GM06990 (cell line): Measurements from ENCODE around the gene THSD1.

Experiments used
- DNase-seq: peaks from one replicate; pipeline ENCODE4 v3.0.0-alpha.2; 2011; ENCODE audit not compliant: insufficient read length; ENCODE audit errors: extremely low read depth
- H3K27me3 ChIP-seq: replicated peaks from 2 replicates; pipeline ENCODE4 v1.6.0; 2011; ENCODE audit warnings: low read length; ENCODE audit not compliant: control insufficient read depth, insufficient read depth
- H3K36me3 ChIP-seq: 2 replicates; pipeline ENCODE4 v1.5.1; 2011; ENCODE audit warnings: low read length; ENCODE audit not compliant: control insufficient read depth, insufficient read depth
- H3K4me3 ChIP-seq: replicated peaks from 2 replicates; pipeline ENCODE4 v1.5.1; 2011; ENCODE audit warnings: low read depth, mild to moderate bottlenecking, control low read depth, low read length
- CTCF ChIP-seq: IDR thresholded peaks from 2 replicates; pipeline ENCODE4 v1.5.1; 2011; ENCODE audit warnings: low read length, control low read depth, mild to moderate bottlenecking, inconsistent platforms; ENCODE audit not compliant: insufficient read depth, poor library complexity, severe bottlenecking

The THSD1 gene

GRCh38 chr13:52405369-52405766, 604 bp downstream of the THSD1 start:
- TF ChIP-seq CTCF = no peak
- Histone ChIP-seq H3K27me3 (no peaks in the 10 kb centered on the region; the same call in 1 of the 2 replicates), H3K4me3 (peak overlapping the region; percentile 56), H3K36me3 (no peaks in the 10 kb centered on the region; the same call in 1 of the 2 replicates)
- no peak for DNase-seq

- H3K27me3 ChIP-seq = no peaks in the 10 kb centered on the region; the same call in none of the 2 replicates
- TF ChIP-seq CTCF = no peak
- H3K4me3 ChIP-seq = no peak overlapping the region
- no peak for DNase-seq
- no peaks in the 10 kb centered on the region for H3K36me3 ChIP-seq
Measured at GRCh38 chr13:52399708-52400107, 6.3 kb downstream of the THSD1 start.

DNA sequence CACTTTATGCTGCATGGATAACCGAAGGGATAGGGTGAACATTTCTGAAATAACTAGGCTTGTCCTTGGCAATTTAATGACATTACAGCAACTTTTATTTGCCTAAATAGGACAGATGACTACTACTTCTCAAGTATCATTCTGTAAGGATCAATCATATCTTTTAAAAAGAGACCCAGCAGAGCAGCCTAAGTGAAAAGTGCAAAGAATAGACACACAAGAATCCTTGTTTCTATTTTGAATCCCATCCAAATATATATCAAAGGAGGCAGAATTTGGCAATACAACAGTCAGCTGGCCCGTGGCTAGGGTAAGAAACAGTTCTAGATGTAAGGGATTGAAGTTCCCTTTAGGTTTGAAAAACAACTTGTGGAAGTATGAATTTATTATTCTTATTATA, 6.9 kb downstream of the THSD1 start:
- DNase-seq = no peak
- no peak for TF ChIP-seq CTCF

DNA sequence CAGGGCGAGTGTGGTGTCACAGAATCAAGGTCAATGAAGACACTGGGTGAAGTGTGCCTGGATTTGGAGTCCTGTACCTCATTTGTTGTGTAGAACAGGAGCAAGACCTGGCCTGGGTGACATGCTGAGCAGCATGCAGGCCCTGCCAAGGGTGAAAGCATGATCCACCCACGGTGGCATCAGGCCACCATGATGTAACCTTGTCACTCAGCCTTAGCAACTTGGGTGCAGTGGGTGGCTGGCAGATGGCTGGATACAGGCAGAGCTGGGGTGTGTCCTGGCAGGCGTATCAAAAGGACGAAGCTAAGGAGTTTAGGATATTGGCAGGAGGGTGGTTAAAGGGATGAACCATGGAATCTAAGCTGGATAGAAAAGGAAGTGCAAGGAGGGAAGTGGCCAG, 10.3 kb downstream of the THSD1 start:
- Histone ChIP-seq H3K27me3 (no peaks in the 10 kb centered on the region; the same call in none of the 2 replicates), H3K36me3 (no peaks in the 10 kb centered on the region), H3K4me3 (no peak overlapping the region)
- no peak for TF ChIP-seq CTCF
- DNase-seq = no peak

More for the DNA sequence above, 6.9 kb downstream of the THSD1 start:
- no peak overlapping the region for H3K4me3 ChIP-seq
- H3K36me3 ChIP-seq = no peaks in the 10 kb centered on the region
- H3K27me3 ChIP-seq = no peaks in the 10 kb centered on the region; the same call in none of the 2 replicates

DNA sequence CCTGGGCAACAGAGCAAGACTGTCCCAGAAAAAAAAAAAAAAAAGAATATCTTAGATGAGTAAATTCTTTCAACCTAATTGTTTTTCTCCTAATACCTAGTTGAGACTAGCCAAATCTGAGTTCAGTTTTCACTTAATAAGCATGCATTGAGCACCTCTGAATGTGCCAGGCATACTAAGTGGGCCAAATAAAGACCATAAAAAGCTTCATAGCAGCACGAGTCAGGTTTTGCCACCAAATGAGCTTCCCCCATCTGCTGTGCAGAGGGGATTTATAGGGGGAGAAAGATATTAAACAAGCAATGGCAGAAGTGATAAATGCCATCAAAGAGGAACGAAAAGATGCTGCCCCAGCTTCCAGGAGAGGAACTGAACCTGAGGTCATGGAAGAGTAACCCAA, 11.4 kb downstream of the THSD1 start:
- Histone ChIP-seq H3K36me3 (no peaks in the 10 kb centered on the region), H3K4me3 (no peak overlapping the region), H3K27me3 (no peaks in the 10 kb centered on the region; the same call in none of the 2 replicates)
- DNase-seq = no peak
- TF ChIP-seq CTCF = no peak
